Neural cell (in vitro differentiated cells): Measurements from ENCODE around the gene KLF9.

Experiments used
- EP300 ChIP-seq: fragments of 450-650 bp; conservative IDR thresholded peaks from 2 replicates; pipeline ENCODE4 v1.6.1; 2014; ENCODE audit warnings: antibody characterized with exemption, mild to moderate bottlenecking, moderate library complexity; ENCODE audit not compliant: poor library complexity, severe bottlenecking
- EZH2 ChIP-seq: fragments of 200-600, 300-800 bp; shearing (Covaris generic), sonication (generic); IDR thresholded peaks from 2 replicates; pipeline ENCODE4 v1.6.1; 2014; ENCODE audit warnings: antibody characterized with exemption, low read length, borderline replicate concordance, mild to moderate bottlenecking; ENCODE audit not compliant: insufficient read depth, poor library complexity, severe bottlenecking
- POLR2AphosphoS5 ChIP-seq: IDR thresholded peaks from 2 replicates; pipeline ENCODE4 v1.6.1; 2012
- RAD21 ChIP-seq: fragments of 450-650 bp; conservative IDR thresholded peaks from 2 replicates; pipeline ENCODE4 v1.6.1; 2014; ENCODE audit warnings: antibody characterized with exemption, mild to moderate bottlenecking, moderate library complexity
- REST ChIP-seq: IDR thresholded peaks from 2 replicates; pipeline ENCODE4 v1.6.1; 2012; ENCODE audit warnings: borderline replicate concordance
- TAF1 ChIP-seq: IDR thresholded peaks from 2 replicates; pipeline ENCODE4 v1.6.1; 2012; ENCODE audit warnings: low read depth
- TF ChIP-seq, protein P1 (sequence below): fragments of 450-650 bp; IDR thresholded peaks from 2 replicates; pipeline ENCODE4 v1.5.1; 2014; ENCODE audit warnings: antibody characterized with exemption, mild to moderate bottlenecking, moderate library complexity; ENCODE audit not compliant: poor library complexity, severe bottlenecking

DNA sequence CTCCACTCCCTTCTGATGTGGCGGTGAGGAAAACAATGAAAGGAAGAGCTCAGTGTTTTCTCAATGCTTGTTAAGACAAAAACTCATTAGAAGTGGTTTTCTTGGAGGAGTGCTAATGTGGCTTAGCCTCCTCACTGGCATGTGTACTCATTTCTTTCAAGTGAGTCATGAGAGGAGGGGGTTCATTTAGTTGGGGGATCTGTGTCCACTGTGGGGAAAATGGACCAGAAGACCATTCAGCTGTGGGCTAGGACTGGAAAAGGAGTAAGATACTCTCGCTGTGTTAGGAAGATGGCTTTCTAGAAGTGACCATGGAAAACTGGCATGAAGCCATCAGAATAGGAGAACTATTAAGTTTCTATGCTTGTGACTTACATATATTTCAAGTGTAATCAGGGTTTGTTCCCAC, 23.5 kb downstream of the KLF9 start:
- TF ChIP-seq, protein P1, sequence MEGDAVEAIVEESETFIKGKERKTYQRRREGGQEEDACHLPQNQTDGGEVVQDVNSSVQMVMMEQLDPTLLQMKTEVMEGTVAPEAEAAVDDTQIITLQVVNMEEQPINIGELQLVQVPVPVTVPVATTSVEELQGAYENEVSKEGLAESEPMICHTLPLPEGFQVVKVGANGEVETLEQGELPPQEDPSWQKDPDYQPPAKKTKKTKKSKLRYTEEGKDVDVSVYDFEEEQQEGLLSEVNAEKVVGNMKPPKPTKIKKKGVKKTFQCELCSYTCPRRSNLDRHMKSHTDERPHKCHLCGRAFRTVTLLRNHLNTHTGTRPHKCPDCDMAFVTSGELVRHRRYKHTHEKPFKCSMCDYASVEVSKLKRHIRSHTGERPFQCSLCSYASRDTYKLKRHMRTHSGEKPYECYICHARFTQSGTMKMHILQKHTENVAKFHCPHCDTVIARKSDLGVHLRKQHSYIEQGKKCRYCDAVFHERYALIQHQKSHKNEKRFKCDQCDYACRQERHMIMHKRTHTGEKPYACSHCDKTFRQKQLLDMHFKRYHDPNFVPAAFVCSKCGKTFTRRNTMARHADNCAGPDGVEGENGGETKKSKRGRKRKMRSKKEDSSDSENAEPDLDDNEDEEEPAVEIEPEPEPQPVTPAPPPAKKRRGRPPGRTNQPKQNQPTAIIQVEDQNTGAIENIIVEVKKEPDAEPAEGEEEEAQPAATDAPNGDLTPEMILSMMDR = no peak
- TF ChIP-seq EZH2 = no peak
- TF ChIP-seq POLR2AphosphoS5 = no peak
- TF ChIP-seq REST = no peak
- no peak for TF ChIP-seq RAD21
- no peak for TF ChIP-seq EP300
- no peak for TF ChIP-seq TAF1
